ENCODE data around the gene PLK5.

Gene PLK5

DNA sequence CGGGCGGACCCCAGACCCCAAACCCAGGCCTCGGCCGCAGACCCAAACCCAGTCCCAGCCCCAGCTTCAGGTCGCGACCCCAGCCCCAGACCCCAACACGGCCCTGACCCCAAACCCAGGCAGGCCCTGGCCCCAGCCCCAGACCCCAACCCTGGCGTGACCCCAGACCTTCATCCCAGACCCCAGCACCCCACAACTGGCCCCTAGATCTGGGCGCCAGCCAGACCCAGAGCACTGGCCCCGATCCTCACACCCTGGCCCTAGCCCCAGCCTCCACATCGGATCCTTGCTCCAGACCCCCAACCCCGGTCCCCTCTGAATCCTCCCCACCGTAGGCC, 61.3 kb downstream of the PLK5 start:
- H4K20me1 ChIP-seq (ENCODE audit: control insufficient read depth, insufficient read depth, low read depth, low read length) = peaks cover 11% of the 10 kb centered on the region; the same call in 1 of the 2 replicates
- H3K4me3 ChIP-seq (ENCODE audit: low read length) = no peak overlapping the region
- H3F3A ChIP-seq (ENCODE audit: control insufficient read depth, insufficient read depth) = no peaks in the 10 kb centered on the region; the same call in 1 of the 2 replicates
- no peaks in the 10 kb centered on the region for H3K27me3 ChIP-seq (ENCODE audit: control insufficient read depth, low read length)
- H3K4me2 ChIP-seq (ENCODE audit: low read length) = no peak overlapping the region
- TF ChIP-seq EZH2phosphoT487 (IDR thresholded peaks at IDR 0.05; ENCODE audit: borderline replicate concordance, low read length) (no peak), CTCF (IDR thresholded peaks at IDR 0.05; ENCODE audit: low read depth, low read length, poor library complexity, severe bottlenecking) (no peak)
- H3K27ac ChIP-seq (ENCODE audit: low read depth, low read length) = no peak overlapping the region
- no peaks in the 10 kb centered on the region for H3K9me3 ChIP-seq (ENCODE audit: control insufficient read depth, insufficient read depth, low read length)
- peaks cover 65% of the 10 kb centered on the region for H3K36me3 ChIP-seq (ENCODE audit: control insufficient read depth, low read length)
- H3K4me1 ChIP-seq (ENCODE audit: control insufficient read depth, low read length) = peaks cover 3% of the 10 kb centered on the region
- peaks cover 58% of the 10 kb centered on the region for H3K79me2 ChIP-seq (ENCODE audit: control insufficient read depth, low read length)
- no peaks in the 10 kb centered on the region for H3K9me2 ChIP-seq (replicated peaks; ENCODE audit: control insufficient read depth, low read length)

Data from DOHH2 (cell line).